T-helper 2 cell (primary cell): ENCODE measurements around the gene RPRD1B.
"Not testable (repeated sequence)": the region's sequence is repeated elsewhere in the genome, so short reads cannot be mapped to it uniquely, and the experiment has no call there.

Source experiments
- DNase-seq, 5 experiments: peaks; one replicate each; pipeline versions ENCODE4 v3.0.0 to v3.0.0-alpha.2; 2012 to 2022

RPRD1B gene

DNA sequence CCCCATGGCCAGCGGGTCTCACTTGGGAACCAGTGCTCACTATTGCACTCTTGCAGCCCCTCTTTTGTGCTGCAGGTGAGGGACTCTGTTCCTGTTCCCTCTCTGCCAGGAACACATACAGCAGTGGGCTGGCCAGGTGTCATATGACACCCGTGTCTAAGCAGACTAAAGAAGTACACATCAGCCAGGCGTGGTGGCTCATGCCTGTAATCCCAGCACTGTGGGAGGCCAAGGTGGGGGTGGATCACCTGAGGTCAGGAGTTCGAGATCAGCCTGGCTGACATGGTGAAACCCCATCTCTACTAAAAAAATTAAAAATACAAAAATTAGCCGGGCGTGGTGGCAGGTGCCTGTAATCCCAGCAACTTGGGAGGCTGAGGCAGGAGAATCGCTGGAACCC lies 74.4 kb downstream of the RPRD1B start:
- not testable (repeated sequence) for DNase-seq

GRCh38 chr20:38108438-38108985 lies 75.0 kb downstream of the RPRD1B start:
- DNase-seq: no peak

DNA sequence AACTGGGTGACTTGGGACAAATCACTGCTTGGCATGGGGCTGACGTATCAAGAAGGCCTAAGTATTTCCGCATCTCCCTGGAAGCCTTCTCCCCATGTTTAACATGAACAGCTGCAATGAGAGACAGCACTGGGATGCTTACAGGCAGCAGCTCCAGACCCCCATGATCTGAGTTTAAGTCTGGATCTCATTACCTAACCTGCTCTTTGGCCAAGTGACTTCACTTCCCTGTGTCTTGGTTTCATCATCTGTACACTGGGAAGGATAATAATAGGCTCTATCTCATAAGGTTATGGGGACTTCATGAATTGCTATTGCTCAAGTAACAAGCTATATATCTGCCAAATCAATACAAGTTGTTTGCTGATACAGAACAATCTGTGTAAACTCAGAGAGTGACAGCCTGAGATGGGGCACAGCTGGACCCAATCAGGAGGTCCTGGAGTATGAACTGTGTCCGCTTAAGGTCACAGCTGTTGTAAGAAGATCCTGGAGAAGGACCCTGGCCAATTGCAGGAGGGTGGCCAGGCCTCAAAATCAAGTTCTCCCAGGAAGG lies 75.5 kb downstream of the RPRD1B start:
- DNase-seq: no peak

DNA sequence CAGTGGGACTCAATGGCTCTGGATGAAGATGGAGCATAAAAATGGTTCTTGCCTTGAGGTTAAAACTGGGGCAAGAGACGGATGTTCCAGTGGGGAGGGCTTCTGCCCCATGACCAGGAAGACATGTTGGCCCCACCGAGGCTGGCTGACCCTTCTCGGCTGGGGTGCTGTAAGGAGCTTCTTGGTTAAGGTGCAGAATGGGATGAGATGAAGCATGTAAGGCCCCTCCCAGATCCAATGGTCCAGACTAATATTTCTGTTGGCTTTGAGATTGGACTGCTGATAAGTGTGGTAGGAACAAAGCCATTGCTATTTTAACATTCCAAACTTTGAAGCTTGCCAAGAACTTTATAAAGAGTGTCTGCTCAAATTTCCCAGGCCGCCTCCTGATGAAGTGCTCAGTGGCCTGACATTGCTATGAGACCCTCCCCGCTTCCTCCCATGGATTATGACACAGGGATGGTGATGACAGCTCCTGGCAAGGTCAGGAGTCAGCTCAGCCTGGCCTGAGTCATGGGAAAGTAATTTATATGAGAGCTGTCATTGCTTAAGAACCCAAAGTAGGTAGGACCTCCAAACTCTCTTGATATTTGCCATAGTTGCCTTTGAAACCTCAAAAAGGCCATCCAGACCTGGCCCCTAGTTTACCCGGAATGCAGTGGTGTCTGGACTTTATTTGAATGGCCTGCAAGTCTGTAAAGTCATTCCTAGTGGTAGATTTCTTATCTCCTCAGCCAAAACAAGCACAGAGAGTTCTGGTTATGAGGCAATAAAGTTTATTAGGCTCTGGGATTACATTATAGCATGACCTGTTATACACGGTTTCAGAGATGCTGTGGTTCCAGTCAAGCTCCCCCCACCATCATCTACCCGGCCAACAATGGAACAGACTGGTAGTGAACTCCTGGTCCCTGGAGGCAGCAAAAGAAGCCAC lies 76.3 kb downstream of the RPRD1B start:
- no peak for DNase-seq

- DNase-seq: no peak
These were observed 77.1 kb downstream of the RPRD1B start for GRCh38 chr20:38110525-38111178.

DNA sequence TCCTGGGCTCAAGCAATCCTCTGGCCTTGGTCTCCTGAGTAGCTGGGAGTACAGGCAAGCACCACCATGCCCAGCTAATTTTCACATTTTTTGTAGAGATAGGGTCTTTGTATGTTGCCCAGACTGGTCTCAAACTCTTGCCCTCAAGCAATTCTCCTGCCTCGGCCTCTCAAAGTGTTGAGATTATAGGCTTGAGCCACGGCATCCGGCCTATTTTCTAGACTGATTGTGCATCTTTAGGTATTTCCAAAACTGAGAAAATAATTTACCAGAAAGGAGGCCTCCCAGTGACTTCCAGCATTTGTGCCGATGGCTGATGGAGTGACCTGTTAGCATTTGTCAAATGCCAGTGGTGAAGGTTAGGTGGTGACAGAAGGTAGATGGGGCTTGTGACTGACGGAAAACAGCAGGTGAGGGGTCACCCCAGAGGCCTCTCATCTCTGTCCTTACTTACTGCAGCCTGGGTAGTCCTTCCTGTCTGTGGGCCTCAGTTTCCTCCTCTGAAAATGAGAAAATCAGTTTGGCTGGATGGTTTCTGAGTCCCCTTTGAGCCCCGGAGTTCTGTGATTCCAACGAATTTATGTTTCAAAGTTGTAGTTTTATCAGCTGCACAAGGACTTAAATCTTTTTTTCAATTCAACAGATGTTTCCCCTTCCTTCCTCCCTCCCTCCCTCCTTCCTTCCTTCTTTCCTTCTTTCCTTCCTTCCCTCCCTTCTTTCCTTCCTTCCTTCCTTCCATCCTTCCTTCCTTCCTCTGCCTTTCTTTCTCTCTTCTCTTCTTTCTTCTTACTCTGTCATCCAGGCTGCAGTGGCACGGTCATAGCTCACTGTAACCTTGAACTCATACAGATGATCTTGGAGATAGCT lies 78.1 kb downstream of the RPRD1B start:
- no peak for DNase-seq

GRCh38 chr20:38112261-38112929 lies 78.8 kb downstream of the RPRD1B start:
- no peak for DNase-seq

DNA sequence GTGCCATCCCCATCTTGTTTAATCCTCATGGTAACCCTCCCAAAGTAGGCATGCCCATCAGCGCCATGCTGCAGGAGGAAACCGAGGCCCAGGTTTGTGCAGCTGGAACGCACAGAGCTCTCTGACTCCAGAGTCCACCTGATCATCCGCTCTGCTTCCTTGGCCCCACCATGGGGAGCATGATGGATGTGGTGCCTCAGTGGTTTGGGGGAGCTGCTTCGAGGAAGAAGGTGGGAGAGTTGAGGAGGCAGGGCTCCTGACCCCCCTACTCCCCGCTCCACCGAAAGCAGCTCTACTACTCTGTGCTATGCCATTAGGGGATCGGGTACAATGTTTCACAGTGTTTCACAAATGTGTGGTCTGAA lies 79.4 kb downstream of the RPRD1B start:
- DNase-seq: no peak

GRCh38 chr20:38113401-38114325 lies 80.1 kb downstream of the RPRD1B start:
- no peak for DNase-seq

DNA sequence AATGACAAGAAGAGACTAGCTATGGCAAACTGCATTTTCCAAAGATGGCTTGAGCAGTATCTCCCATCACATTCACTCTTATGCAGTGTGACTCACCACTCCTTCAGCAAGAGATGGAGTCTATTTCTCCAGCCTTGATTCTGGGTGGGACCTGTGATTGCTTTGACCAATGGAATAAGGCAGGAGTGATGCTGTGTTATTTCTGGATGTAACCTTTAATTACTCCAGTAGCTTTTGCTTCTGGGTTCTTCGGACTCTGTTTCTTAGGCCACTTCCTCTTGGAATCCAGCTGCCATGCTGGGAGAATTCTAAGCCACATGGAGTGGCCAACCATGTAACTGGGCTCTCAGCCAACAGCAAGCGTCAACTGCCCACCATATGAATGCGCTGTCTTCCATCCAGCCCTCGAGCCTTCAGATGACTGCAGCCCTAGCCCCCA lies 80.8 kb downstream of the RPRD1B start:
- no peak for DNase-seq

DNA sequence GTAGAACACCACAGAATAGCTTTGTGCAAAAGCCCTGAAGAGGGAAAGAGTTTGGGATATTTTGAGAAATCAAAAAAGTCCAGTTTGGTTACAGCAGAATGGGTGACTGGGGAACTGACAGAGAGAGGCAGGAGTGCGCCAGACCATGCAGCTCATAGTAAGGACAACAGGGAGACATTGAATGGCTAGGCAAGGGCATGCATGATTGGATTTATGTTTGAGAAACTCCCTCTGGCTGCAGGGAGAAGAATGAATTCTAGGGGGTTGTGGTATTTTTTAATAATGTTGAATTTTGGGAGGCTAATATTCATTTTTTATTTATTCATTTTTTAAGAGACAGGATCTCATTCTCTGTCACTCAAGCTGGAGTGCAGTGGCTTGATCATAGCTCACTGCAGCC lies 81.7 kb downstream of the RPRD1B start:
- DNase-seq: no peak

GRCh38 chr20:38115896-38116295 lies 82.3 kb downstream of the RPRD1B start:
- DNase-seq: no peak

DNA sequence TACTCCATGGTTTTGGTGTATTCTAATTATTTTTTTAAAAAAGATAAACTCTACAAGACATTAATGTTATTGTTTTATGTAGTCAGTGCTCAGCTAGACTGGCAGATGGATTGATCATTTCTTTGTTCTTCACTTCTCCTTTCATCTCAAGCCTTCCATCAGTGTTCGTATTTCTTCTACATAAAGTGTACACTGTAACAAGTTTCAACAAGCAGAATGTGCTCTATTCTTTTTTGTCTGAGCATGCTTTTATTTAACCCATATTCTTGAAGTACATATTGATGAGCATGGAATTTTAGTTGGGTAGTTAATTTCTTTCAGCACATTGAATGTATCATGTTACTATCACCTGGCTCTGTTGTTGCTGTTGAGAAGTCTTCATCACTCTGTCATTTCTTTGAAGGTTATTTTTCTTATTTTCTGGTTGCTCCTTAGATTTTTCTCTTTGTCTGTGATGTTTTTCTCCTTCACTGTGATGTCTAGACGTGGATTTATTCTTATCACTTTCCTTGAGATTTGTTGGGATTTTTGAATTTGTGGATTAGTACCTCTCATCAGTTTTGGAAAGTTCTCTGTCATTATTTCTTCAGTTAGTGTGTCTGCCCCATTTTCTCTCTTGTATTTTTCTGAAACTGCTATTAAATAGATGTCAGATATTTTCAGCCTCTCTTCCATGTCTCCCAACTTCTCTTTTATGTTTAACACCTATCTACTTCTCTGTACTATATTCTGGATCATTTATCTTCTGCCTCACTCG lies 83.0 kb downstream of the RPRD1B start:
- no peak for DNase-seq

DNA sequence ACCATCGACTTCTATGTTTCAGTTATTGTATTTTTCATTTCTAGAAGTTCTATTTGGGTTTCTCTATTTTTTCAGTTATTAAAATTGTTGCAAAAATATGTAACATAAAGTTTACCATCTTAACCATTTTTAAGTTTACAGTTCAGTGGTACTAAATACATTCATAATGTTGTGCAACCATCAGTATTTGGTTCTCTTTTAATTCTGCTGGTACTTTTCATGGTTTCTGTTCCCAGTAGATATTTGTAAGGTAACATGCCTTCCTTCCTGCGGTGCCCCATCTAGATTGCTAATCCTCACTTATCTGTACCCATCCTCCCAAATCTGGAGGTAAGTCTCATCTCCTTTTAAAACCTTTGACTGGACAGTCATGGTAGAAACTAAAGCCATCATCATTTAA lies 83.7 kb downstream of the RPRD1B start:
- no peak for DNase-seq

- DNase-seq: no peak
These were observed 84.1 kb downstream of the RPRD1B start for GRCh38 chr20:38117635-38118034.

DNA sequence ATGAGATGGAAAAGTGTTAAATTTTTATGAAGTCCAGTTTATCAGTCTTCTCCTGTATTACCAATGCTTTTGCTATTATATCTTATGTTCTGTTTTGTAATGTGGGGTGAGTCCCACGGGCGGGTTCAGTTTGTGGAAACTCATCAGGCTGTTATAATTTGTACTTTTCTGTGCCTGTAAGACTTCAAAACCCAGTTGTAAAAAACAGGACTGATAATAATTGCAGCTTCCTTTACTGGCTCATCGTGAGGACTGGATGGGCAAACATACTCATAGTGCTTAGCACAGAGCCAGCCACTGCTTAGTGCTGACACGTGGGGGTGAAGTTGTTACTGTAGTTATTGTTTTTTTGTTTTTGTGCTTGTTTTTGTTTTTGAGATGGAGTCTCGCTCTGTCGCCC lies 85.9 kb downstream of the RPRD1B start:
- DNase-seq: no peak

DNA sequence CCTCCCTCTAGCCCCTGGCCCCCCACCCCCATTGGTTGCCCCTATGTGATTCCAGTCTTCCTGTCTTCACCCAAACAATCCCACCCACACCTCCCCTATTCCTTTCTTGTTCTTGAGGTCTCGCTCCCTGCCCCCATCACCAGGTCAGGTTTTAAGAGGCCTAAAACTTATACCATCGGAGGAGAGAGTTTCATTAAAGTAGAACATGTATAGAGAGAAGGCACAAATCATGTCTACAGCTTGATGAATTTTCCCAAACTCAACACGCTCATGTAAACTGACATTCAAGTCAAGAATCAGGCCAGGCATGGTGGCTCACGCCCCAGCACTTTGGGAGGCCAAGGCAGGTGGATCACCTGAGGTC lies 87.1 kb downstream of the RPRD1B start:
- no peak for DNase-seq

DNA sequence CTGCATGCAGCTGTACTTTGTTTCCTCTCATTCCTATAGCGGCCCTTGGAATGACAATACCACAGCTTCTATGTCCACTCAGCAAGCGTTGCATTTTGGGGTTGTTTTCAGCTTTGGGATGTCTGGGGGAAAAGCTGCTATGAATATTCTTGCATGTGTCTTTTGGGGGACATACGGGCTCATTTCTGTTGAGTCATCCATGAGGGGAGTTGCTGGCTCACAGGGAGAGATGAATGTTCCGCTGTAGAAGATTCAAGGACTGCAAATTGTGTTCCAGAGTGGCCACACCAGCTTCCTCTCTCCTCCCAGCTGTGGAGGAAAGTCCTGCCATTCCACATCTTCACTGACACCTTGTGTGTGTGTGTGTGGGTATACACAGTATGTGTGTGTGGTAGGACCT lies 88.2 kb downstream of the RPRD1B start:
- DNase-seq: no peak

DNA sequence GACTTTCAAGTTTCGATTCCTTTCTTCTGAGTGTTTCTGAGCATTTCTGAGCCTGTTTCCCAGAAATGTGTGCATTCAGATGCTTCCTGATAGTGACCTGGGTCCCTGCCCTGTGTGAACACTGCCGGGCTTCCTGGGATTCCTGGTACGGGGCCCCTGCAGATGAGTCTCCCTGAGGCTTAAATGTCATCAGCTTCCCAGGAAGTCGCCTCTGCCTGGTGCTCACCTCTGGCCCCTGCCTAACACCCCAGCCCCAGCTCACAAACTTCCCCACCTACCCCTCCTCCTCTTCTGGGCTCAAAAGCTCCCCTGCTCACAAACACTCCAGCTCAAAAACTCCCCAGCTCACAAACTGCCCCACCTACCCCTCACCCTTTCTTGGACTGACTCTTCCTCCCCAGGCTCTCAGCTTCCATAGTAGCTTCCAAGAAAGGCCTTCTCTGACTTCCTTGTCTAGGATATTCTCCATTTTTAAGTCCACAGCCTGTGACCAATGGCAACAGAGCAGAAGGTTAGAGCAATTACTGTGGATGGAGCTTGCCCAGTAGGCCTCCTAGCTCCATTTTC lies 89.6 kb downstream of the RPRD1B start:
- DNase-seq: no peak
